GM10266 (cell line): ENCODE results near the gene CHMP4B.

Experiments used
- DNase-seq: peaks from one replicate; pipeline ENCODE4 v3.0.0; 2012; ENCODE audit errors: extremely low spot score
- CTCF ChIP-seq: IDR thresholded peaks from 2 replicates; pipeline ENCODE4 v1.5.1; 2012; ENCODE audit warnings: mild to moderate bottlenecking, low read depth; ENCODE audit not compliant: control insufficient read depth, insufficient read depth; ENCODE audit errors: missing control alignments

Gene CHMP4B

DNA sequence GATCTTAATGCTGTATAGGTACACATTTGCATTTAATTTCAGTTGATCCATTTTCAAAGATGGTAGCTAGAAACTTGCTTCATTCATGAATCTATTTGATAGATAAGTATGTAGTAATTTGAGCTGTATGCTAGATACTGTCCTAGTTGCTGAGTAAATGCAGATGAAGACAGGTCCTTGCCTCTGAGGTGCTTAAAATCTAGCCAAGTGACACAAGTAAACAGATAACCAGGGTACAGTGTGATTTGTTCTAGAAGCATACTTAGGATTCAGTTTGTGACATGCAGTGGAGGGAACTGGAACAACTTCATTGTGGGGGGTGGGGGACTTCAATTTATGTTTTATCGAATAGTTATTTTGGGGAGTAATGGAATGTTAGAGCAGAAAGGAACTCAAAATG, 9.2 kb downstream of the CHMP4B start:
- no peak for TF ChIP-seq CTCF
- DNase-seq: no peak

GRCh38 chr20:33821270-33821836, 10.2 kb downstream of the CHMP4B start:
- DNase-seq: no peak

DNA sequence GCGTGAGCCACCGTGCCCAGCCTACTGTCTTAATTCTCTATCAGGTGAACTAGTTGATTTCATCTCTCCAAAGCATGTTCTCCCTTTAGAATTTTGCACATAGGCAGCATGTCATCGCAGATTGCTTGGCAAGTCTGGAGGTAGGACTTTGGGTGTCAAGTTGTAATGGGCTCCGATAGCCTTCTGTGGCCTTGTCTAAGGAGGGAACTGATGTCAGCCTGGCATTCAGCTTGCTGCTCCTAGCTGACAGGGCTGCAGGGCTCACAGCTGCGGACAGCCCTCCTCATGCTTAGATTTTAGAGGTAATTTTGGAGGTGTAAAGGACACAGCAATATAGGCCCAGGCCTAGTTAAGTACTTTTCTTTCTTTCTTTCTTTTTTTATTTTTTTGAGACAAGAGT, 11.3 kb downstream of the CHMP4B start:
- no peak for DNase-seq
- no peak for TF ChIP-seq CTCF

More at GRCh38 chr20:33821270-33821836, 10.2 kb downstream of the CHMP4B start:
- no peak for TF ChIP-seq CTCF

DNA sequence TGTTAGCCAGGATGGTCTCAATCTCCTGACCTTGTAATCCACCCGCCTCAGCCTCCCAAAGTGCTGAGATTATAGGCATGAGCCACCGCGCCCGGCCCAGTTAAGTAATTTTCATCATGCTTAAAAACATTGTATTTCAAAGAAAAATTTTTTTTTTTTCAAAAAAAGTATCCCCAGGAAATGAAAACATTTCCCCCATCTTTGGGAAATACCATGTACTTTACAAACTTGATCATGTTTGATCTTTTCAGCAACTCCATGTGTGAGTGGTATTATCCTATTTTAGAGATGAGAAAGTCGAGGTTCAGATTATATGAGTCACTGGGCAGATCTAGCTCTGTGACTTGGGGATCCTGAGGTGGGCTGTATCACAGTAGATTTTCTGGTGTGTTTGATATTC, 11.8 kb downstream of the CHMP4B start:
- no peak for TF ChIP-seq CTCF
- no peak for DNase-seq

- DNase-seq: no peak
- TF ChIP-seq CTCF: no peak
Measured at GRCh38 chr20:33824852-33825251, 13.7 kb downstream of the CHMP4B start.

DNA sequence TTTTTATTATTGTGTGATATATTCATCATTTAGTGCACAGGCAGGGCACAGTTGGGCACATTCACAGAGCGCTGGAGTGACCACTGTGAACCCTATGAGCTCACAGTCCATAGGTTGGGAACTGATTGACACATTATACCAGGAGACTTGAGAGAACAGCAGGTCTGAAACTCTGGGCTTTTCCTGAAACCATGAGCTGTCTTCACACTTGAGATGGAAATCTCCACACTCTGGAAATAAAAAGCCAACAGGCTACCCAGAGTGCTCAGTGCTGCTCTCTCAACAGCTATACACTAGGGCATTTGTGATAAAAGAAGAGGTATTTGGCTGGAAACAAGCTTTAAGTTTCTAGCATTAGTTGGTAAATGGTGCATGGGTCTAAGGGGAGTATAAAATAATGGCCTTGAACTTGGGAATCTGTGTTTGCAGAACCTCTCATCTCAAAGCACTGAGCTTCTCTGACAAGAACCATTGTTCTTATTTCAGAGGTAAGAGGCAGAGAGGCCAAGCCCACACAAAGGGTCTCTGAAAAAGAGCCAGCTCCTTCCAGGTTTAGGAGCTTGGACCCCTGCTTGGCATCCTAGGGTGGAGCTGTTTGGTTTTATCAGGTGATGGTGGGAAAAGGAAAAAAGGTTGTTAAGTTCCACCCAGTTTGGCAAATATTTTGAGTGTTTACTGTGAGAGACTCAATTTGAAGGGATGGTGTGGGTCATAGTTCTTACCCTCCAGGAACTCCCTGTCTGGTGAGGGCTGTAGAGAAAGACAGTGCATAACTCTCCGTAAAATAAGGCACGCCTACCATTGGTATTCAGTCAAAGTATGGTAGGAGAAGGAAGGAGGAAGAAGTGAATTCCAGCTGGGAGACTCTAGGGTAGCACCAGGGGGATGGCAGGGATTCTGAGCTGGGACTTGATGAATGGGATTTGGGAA, 14.5 kb downstream of the CHMP4B start:
- no peak for DNase-seq
- TF ChIP-seq CTCF: no peak

DNA sequence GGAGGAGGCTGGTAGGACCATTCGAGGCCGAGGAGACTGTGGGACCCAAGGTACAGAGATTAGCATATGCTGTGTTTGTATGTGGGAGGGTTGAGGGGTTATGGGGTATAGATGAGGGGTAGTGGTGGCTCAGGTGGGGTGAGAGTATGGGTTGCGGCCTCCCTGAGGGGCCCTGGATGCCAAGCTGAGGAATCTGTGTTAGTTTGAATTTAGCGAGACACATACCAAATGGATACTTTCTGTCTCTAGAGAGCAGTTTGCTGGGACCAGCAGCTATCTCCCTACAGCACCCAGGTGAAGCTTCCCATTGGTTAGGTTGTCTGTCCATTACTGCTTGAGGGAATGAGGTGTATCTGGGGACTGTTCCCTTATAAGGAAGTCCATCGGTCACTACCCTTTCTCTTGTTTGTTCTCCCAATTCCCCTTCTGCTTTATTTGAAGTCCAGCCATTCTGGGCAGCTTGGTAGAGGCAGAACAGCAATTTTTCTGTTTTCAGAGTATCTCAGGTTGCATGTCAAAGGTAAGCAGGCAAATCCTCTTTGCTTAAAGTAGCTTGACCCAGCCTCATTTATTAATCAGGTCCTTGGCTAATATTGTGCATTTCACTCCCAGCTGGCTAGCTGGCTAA, 15.2 kb downstream of the CHMP4B start:
- DNase-seq: no peak
- no peak for TF ChIP-seq CTCF
